Mesendoderm (in vitro differentiated cells): ENCODE results near the gene OR52K1.

Experiments used
- DNase-seq: peaks from one replicate; pipeline ENCODE4 v3.0.0; 2013
- H2AK5ac ChIP-seq: 2 replicates; pipeline ENCODE4 v1.6.1; 2013; ENCODE audit warnings: low read length, inconsistent platforms
- H2BK120ac ChIP-seq: 2 replicates; pipeline ENCODE4 v1.6.1; 2013; ENCODE audit warnings: low read depth, mild to moderate bottlenecking, low read length, moderate library complexity, mixed read lengths
- H2BK15ac ChIP-seq: replicated peaks from 2 replicates; pipeline ENCODE4 v1.6.1; 2013; ENCODE audit warnings: low read depth, mild to moderate bottlenecking, moderate library complexity
- H2BK5ac ChIP-seq: 2 replicates; pipeline ENCODE4 v1.6.1; 2013; ENCODE audit warnings: low read length, inconsistent platforms
- H3K18ac ChIP-seq: 2 replicates; pipeline ENCODE4 v1.6.1; 2013; ENCODE audit warnings: mild to moderate bottlenecking, low read length, mixed read lengths
- H3K23ac ChIP-seq: one replicate; pipeline ENCODE4 v1.6.1; 2013; ENCODE audit warnings: low read length
- H3K27ac ChIP-seq: 2 replicates; pipeline ENCODE4 v1.5.1; 2013; ENCODE audit warnings: low read depth, mild to moderate bottlenecking, inconsistent platforms, low read length, moderate library complexity
- H3K27me3 ChIP-seq: 2 replicates; pipeline ENCODE4 v1.6.1; 2013; ENCODE audit warnings: low read length, control low read depth, mild to moderate bottlenecking, inconsistent platforms; ENCODE audit not compliant: insufficient read depth, poor library complexity
- H3K36me3 ChIP-seq: 2 replicates; pipeline ENCODE4 v1.6.1; 2013; ENCODE audit warnings: low read length, inconsistent platforms; ENCODE audit not compliant: control insufficient read depth, insufficient read depth
- H3K4ac ChIP-seq: one replicate; pipeline ENCODE4 v1.6.1; 2013; ENCODE audit warnings: low read depth, mild to moderate bottlenecking, low read length, moderate library complexity
- H3K4me1 ChIP-seq: 2 replicates; pipeline ENCODE4 v1.6.1; 2013; ENCODE audit warnings: low read depth, low read length, inconsistent platforms; ENCODE audit not compliant: control insufficient read depth
- H3K4me2 ChIP-seq: 2 replicates; pipeline ENCODE4 v1.6.1; 2013; ENCODE audit warnings: low read length
- H3K4me3 ChIP-seq: 2 replicates; pipeline ENCODE4 v1.5.1; 2013; ENCODE audit warnings: mild to moderate bottlenecking, low read length
- H3K56ac ChIP-seq: one replicate; pipeline ENCODE4 v1.6.1; 2013; ENCODE audit warnings: low read length
- H3K79me1 ChIP-seq: 2 replicates; pipeline ENCODE4 v1.6.1; 2013; ENCODE audit warnings: low read length, inconsistent platforms
- H3K79me2 ChIP-seq: 2 replicates; pipeline ENCODE4 v1.6.1; 2013; ENCODE audit warnings: mild to moderate bottlenecking, low read length; ENCODE audit not compliant: control insufficient read depth, insufficient read depth
- H3K9ac ChIP-seq: 2 replicates; pipeline ENCODE4 v1.6.1; 2013; ENCODE audit warnings: low read length, inconsistent platforms
- H4K5ac ChIP-seq: one replicate; pipeline ENCODE4 v1.6.1; 2013; ENCODE audit warnings: low read length
- H4K8ac ChIP-seq: one replicate; pipeline ENCODE4 v1.6.1; 2013; ENCODE audit warnings: low read depth, mild to moderate bottlenecking, control low read depth, low read length, moderate library complexity
- WGBS: extraction: QIAGEN DNeasy Blood & Tissue Kit; methylation state at CpG from one replicate; pipeline ENCODE4 v1.1.7; 2013; ENCODE audit warnings: low lambda C conversion rate, missing lambda C conversion rate; ENCODE audit not compliant: insufficient coverage; ENCODE audit errors: extremely low coverage; 5-methylcytosine and 5-hydroxymethylcytosine counted together

Gene OR52K1

GRCh38 chr11:4539603-4540219, 57.3 kb downstream of the OR52K1 start:
- Histone ChIP-seq H3K4me2 (no peak overlapping the region), H3K27ac (no peak overlapping the region), H3K56ac (no peak overlapping the region), H3K4ac (no peak overlapping the region), H3K79me2 (no peaks in the 10 kb centered on the region), H3K18ac (no peak overlapping the region), H2BK120ac (no peak overlapping the region), H3K9ac (no peak overlapping the region), H3K4me3 (no peak overlapping the region), H3K36me3 (no peaks in the 10 kb centered on the region), H3K23ac (no peak overlapping the region), H2BK5ac (no peak overlapping the region), H4K5ac (no peak overlapping the region), H3K27me3 (no peaks in the 10 kb centered on the region), H2BK15ac (no peak overlapping the region), H3K79me1 (no peaks in the 10 kb centered on the region), H3K4me1 (no peaks in the 10 kb centered on the region), H4K8ac (no peak overlapping the region), H2AK5ac (no peak overlapping the region)
- no CpG with 5 or more reads among the region's 3 CpGs for WGBS
- DNase-seq: peak; percentile 42

- H2BK5ac ChIP-seq: no peak overlapping the region
- DNase-seq: no peak
- H4K5ac ChIP-seq: no peak overlapping the region
- H3K56ac ChIP-seq: no peak overlapping the region
- H3K4ac ChIP-seq: no peak overlapping the region
- H2BK15ac ChIP-seq: no peak overlapping the region
- no peak overlapping the region for H3K4me2 ChIP-seq
- no peaks in the 10 kb centered on the region for H3K79me1 ChIP-seq
- H3K27me3 ChIP-seq: no peaks in the 10 kb centered on the region
- no peaks in the 10 kb centered on the region for H3K4me1 ChIP-seq
- H3K9ac ChIP-seq: no peak overlapping the region
- H3K23ac ChIP-seq: no peak overlapping the region
- no peak overlapping the region for H2BK120ac ChIP-seq
- H3K18ac ChIP-seq: no peak overlapping the region
- H3K36me3 ChIP-seq: no peaks in the 10 kb centered on the region
- no peak overlapping the region for H3K4me3 ChIP-seq
- no peak overlapping the region for H3K27ac ChIP-seq
- H2AK5ac ChIP-seq: no peak overlapping the region
- H3K79me2 ChIP-seq: no peaks in the 10 kb centered on the region
- no CpG with 5 or more reads among the region's 1 CpG for WGBS
- no peak overlapping the region for H4K8ac ChIP-seq
Measured at GRCh38 chr11:4541071-4541470, 58.6 kb downstream of the OR52K1 start.
